ENCODE measurements around the gene ST3GAL4.

The ST3GAL4 gene

DNA sequence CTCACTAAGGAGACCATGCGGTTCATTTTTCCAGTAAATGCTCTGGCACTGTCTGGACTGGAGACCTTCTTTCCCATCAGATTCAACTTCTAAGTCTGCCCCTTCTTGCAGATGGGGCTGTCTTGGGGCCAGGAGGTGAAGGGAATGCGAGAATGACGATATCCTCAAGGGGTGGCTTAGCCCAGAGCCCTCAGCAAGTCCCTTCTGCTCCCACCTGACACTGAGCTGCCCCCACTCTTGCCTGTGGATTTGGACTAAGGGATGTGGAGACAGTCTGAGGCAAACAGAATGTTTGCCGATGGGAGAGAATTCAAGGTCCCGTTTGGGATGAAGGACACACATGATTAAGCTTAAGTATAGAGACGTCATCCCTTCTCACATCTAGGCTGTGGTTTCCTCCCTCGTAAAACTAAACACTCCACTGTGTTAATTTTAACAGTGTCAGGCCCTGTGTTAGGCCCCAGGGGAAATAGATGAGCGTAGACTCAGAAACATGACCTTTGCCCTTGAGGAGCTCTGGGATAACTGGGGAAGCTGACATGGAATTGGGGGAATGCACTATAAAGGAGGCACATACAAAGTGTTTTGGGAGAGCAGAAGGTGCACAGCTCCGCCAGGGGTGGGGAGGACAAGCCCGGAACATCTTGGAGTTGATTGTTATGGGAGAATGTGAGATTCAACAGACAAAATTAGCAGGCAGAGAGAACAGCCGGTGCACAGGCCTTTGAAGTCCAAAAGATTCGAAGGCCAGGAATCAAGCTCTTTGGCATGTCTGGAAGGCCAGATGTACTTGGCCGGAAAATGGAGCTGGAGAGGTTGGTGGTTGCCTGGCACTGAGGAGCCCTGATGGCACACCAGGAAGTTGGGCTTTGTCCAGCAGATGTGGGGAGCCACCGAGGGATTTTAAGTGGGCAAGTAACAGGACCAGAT, 71.6 kb downstream of the ST3GAL4 start:
- Histone ChIP-seq H3K9me3 (replicated peaks in 1 of 11) (no peaks in the 10 kb centered on the region), H3K27ac (peak overlapping the region in 6 of 11 experiments; percentile 11 to 50 (median 25); a peak in 7 of 22 replicates), H3K4me3 (no peak overlapping the region; a peak in 1 of 20 replicates), H3K36me3 (no peaks in the 10 kb centered on the region), H4K20me1 (peaks cover 0 to 22% (median 0%) of the 10 kb centered on the region in 11 experiments; a peak in 3 of 22 replicates), H3K27me3 (peaks cover 0 to 32% (median 0%) of the 10 kb centered on the region in 11 experiments; a peak in 4 of 22 replicates), H3K9ac (peak overlapping the region in 4 of 11 experiments; percentile 12 to 51 (median 30); a peak in 7 of 22 replicates), H3K4me2 (peak overlapping the region; percentile 34 to 96 (median 77)), H3K4me1 (peaks cover 14 to 100% (median 90%) of the 10 kb centered on the region in 10 experiments)
- no peak for TF ChIP-seq Cebpa-rat (IDR thresholded peaks at IDR 0.05)

DNA sequence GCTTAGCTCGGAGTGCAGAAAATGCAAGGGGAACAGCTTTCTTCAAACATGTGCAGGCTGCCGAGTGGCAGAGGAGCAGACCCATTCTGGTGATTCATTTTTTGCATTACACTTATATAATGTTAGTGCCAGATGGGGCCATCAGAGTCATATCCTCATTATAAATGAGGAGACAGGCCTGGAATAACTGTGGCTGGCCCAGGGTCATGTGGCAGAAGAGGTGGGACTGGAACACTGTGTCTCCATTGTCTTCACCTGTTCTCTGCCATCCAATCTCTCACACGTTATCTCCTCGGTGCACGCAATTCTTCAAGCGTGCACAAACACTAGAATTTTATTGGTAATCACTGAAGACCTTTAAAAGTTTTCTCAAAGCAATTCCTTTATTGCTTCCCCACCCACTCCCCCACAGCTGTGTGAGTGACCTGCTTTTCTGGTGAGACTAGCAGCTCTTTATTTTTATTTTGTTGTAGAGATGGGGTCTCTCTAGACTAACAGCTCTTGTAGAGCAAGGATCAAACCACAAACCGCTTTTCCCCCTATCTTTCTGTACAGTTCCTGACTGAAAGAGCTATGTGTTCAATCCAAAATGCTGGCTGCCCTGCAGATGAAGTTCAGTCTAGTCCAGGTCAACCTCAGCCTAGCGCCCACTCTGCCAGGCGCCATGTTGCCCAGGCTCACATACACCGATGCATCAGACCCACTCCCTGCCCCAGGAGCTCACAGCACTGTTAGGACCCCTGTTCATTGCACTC, 75.3 kb downstream of the ST3GAL4 start:
- Histone ChIP-seq H3K4me1 (peaks cover 26 to 99% (median 87%) of the 10 kb centered on the region in 10 experiments), H3K9me3 (replicated peaks in 1 of 11) (no peaks in the 10 kb centered on the region), H4K20me1 (0 out of 22 replicates have a peak, but pooled peaks cover 0 to 12% (median 0%) of the 10 kb centered on the region in 11 experiments), H3K27me3 (peaks cover 0 to 6% (median 0%) of the 10 kb centered on the region in 11 experiments; a peak in 1 of 22 replicates), H3K27ac (peak overlapping the region in 1 of 11 experiments; percentile 44; a peak in 1 of 22 replicates), H3K4me3 (no peak overlapping the region), H3K9ac (no peak overlapping the region), H3K36me3 (no peaks in the 10 kb centered on the region), H3K4me2 (peak overlapping the region in 8 of 11 experiments; percentile 38 to 72 (median 60); a peak in 16 of 22 replicates)
- TF ChIP-seq Cebpa-rat (IDR thresholded peaks at IDR 0.05) = no peak

DNA sequence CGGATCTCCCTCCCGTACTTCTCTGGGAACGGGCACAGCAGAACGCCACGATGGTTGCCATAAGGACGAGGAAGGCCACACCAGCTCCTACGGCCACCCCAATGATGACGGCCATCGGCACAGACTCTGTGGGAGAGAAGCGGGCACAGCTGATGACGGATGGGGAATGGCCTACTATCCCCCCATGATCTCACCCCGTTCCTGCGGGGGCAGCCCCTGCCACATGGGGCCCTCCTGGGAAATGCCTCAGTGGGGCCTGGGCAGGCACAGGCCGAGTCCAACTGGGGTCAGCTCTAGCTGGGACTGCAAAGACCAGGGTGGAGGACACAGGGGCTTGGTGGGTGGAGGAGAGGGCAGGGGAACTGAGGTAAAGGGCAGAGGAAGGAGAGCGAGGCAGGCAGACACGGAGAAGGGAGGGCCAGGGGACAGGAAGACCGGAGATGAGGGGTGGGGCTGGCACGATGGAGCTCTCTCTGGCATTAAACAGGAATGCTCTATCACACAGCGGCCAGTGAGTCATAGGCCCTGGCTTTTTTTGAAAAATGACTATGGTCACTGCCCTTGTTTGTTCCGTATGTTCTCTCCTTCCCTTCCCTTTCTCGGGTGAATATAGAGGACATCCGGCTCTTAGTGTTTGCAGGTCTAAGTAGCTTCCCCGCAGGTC, 76.0 kb downstream of the ST3GAL4 start:
- no peak for TF ChIP-seq Cebpa-rat (IDR thresholded peaks at IDR 0.05)
- H3K9ac ChIP-seq = peak overlapping the region in 1 of 11 experiments; percentile 29; a peak in 1 of 22 replicates
- no peak overlapping the region for H3K4me3 ChIP-seq
- H3K27ac ChIP-seq = peak overlapping the region in 1 of 11 experiments; percentile 44; a peak in 2 of 22 replicates
- H3K9me3 ChIP-seq (replicated peaks in 1 of 11) = no peaks in the 10 kb centered on the region
- no peaks in the 10 kb centered on the region for H3K36me3 ChIP-seq
- H3K4me1 ChIP-seq = peaks cover 26 to 99% (median 87%) of the 10 kb centered on the region in 10 experiments
- H3K27me3 ChIP-seq = 0 out of 22 replicates have a peak, but pooled peaks cover 0 to 6% (median 0%) of the 10 kb centered on the region in 11 experiments
- H3K4me2 ChIP-seq = peak overlapping the region in 8 of 11 experiments; percentile 38 to 72 (median 60); a peak in 16 of 22 replicates
- 0 out of 22 replicates have a peak, but pooled peaks cover 0 to 10% (median 0%) of the 10 kb centered on the region in 11 experiments for H4K20me1 ChIP-seq

DNA sequence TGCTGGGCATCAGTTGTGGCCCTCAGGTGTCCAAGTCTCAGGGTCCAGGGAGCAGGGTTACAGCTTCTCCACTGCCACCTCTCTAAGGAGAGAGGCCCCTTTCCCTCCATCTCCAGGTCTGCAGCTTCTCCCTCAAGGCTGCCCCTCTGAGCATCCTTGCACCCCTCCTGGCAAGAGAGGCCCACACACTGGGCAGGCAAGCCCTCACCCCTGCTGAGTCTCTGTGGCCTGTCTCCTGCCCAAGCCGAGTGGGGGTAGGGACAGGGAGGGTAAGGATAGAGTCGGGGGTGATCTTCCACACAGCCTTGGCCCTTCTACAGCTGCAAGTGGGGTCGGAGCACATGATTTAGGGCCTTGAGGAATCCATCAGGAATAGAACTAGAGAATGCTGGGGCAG, 76.6 kb downstream of the ST3GAL4 start:
- Histone ChIP-seq H3K27me3 (0 out of 22 replicates have a peak, but pooled peaks cover 0 to under 1% (median 0%) of the 10 kb centered on the region in 11 experiments), H3K9me3 (replicated peaks in 1 of 11) (no peaks in the 10 kb centered on the region), H3K27ac (no peak overlapping the region; a peak in 1 of 22 replicates), H3K36me3 (no peaks in the 10 kb centered on the region), H3K4me1 (peaks cover 20 to 99% (median 86%) of the 10 kb centered on the region in 10 experiments), H4K20me1 (0 out of 22 replicates have a peak, but pooled peaks cover 0 to 4% (median 0%) of the 10 kb centered on the region in 11 experiments), H3K4me3 (no peak overlapping the region), H3K9ac (peak overlapping the region in 1 of 11 experiments; percentile 29; a peak in 1 of 22 replicates), H3K4me2 (peak overlapping the region in 8 of 11 experiments; percentile 38 to 72 (median 60); a peak in 11 of 22 replicates)
- TF ChIP-seq Cebpa-rat (IDR thresholded peaks at IDR 0.05) = no peak

DNA sequence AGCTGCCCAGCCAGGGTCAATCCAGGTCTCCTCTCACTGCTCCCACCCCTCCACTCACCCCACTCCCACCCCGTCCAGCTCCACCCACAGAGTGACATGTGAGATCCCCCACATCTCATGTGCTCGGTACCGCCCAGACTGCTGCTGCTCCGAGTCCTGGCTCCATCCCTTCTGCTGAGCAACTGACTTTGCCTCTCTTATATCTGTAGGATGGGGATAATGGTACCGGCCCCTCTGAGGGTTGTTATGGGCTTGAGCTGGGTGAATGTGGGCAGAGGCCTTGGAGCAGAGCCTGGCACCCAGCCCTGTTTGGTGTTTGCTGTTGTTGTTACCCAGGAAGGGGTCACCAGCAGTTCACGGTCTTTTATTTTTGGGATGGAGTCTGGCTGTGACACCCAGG, 77.0 kb downstream of the ST3GAL4 start:
- H3K36me3 ChIP-seq = no peaks in the 10 kb centered on the region
- H4K20me1 ChIP-seq = no peaks in the 10 kb centered on the region
- no peak for TF ChIP-seq Cebpa-rat (IDR thresholded peaks at IDR 0.05)
- peak overlapping the region in 3 of 11 experiments; percentile 85 to 99 (median 93); a peak in 4 of 22 replicates for H3K4me2 ChIP-seq
- no peak overlapping the region for H3K9ac ChIP-seq
- H3K27me3 ChIP-seq = no peaks in the 10 kb centered on the region
- H3K4me3 ChIP-seq = no peak overlapping the region
- H3K9me3 ChIP-seq (replicated peaks in 1 of 11) = no peaks in the 10 kb centered on the region
- H3K27ac ChIP-seq = no peak overlapping the region
- peaks cover 16 to 99% (median 83%) of the 10 kb centered on the region in 10 experiments for H3K4me1 ChIP-seq

DNA sequence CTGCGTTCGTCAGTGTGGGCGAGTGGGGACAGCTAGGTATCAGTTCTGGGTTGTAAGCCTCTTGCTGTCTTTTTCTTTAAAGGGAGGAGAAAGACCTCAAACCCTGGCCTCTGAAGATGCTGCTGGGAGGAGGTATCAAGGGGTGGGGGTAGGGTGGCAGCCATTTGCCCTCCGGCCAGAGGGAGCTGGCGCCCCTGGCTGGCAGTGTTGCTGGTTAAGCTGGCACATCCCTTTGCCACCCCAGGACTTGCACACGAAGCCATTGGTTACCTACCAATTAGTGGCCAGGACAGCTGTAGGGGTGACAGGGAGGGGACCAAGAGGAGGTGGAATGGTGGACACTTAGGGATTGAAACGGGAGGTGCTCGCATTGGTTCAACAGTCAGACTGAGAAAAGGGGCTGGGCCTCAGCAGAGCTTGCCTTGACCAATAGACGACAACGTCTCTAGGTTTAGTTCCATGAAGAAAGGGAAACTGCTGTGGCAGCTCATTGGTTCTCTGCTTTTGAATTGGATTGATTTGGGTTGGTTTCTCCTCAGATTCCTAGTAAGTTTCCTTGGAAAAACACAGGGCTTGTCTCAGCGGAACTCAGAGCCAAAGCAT, 77.9 kb downstream of the ST3GAL4 start:
- Histone ChIP-seq H3K4me1 (peaks cover 11 to 99% (median 83%) of the 10 kb centered on the region in 10 experiments; a peak in 19 of 20 replicates), H3K36me3 (no peaks in the 10 kb centered on the region), H3K4me2 (peak overlapping the region in 8 of 11 experiments; percentile 58 to 99 (median 88); a peak in 15 of 22 replicates), H3K4me3 (no peak overlapping the region), H3K9me3 (replicated peaks in 1 of 11) (no peaks in the 10 kb centered on the region), H3K27ac (peak overlapping the region in 1 of 11 experiments; percentile 13; a peak in 1 of 22 replicates), H4K20me1 (no peaks in the 10 kb centered on the region), H3K27me3 (no peaks in the 10 kb centered on the region), H3K9ac (no peak overlapping the region)
- TF ChIP-seq Cebpa-rat (IDR thresholded peaks at IDR 0.05) = no peak

DNA sequence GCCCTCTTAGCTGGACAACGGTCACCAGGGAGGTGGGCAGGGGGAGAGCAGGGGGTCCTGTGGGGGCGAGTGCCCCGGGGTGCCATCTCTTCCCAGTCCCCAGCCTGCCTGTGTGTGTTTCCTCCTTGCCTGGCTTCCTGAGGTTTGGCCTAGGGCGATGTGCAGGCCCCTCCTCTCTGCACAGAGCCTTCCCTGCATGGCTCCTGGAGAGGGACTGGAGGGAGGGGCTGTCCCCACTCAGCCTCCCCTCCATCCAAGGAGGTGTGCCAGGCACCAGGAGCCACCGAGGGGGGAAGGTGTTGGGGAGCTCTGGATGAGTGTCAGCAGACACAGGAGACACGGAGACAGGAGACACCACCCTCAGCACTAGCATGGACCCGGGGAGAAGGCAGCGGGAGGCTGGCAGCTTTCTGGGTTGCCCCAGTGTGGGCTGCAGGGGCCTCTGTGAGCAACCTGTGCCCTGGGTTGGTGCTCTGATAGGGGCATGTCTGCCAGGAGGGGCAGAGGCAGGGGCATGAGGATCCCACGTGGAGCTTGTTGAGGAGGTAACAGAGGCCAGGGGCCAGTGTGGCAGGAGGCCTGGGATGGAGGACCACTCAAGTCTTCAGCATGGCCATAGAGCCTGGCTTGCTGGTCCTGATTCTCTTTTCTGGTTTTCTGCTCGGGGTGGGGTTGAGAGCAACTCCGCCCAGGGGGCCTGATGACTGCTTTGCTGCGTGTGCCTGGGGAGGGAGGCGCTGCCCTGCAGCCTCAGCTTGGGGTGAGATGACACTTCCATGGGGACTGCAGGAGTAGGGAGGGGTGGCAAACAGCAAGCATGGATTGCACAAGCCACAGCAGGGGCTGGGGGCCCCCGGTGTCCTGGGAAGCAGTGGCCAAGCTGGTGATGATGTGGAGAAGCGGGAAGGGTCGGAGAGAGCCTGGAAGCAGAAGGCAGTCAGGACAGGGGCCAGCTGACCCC, 78.8 kb downstream of the ST3GAL4 start:
- Histone ChIP-seq H3K4me3 (peak overlapping the region in 3 of 10 experiments; percentile 1 to 13 (median 4); a peak in 3 of 20 replicates), H3K27me3 (no peaks in the 10 kb centered on the region), H3K4me2 (peak overlapping the region; percentile 31 to 99 (median 85); a peak in 21 of 22 replicates), H3K36me3 (no peaks in the 10 kb centered on the region), H3K27ac (peak overlapping the region in 4 of 11 experiments; percentile 36 to 62 (median 54); a peak in 8 of 22 replicates), H4K20me1 (no peaks in the 10 kb centered on the region), H3K4me1 (peaks cover 11 to 99% (median 86%) of the 10 kb centered on the region in 10 experiments; a peak in 19 of 20 replicates), H3K9ac (peak overlapping the region in 5 of 11 experiments; percentile 25 to 70 (median 51); a peak in 10 of 22 replicates), H3K9me3 (replicated peaks in 1 of 11) (no peaks in the 10 kb centered on the region)
- TF ChIP-seq Cebpa-rat (IDR thresholded peaks at IDR 0.05) = no peak
